NCI-H1930 (cell line): ENCODE measurements around the gene ADARB2.
"Not testable (repeated sequence)": the region's sequence is repeated elsewhere in the genome, so short reads cannot be mapped to it uniquely, and the experiment has no call there.

Source experiments
- DNase-seq, 2 experiments: peaks; one replicate each; lab custom pipeline; 2025; lab: John Stamatoyannopoulos, UW

The ADARB2 gene

DNA sequence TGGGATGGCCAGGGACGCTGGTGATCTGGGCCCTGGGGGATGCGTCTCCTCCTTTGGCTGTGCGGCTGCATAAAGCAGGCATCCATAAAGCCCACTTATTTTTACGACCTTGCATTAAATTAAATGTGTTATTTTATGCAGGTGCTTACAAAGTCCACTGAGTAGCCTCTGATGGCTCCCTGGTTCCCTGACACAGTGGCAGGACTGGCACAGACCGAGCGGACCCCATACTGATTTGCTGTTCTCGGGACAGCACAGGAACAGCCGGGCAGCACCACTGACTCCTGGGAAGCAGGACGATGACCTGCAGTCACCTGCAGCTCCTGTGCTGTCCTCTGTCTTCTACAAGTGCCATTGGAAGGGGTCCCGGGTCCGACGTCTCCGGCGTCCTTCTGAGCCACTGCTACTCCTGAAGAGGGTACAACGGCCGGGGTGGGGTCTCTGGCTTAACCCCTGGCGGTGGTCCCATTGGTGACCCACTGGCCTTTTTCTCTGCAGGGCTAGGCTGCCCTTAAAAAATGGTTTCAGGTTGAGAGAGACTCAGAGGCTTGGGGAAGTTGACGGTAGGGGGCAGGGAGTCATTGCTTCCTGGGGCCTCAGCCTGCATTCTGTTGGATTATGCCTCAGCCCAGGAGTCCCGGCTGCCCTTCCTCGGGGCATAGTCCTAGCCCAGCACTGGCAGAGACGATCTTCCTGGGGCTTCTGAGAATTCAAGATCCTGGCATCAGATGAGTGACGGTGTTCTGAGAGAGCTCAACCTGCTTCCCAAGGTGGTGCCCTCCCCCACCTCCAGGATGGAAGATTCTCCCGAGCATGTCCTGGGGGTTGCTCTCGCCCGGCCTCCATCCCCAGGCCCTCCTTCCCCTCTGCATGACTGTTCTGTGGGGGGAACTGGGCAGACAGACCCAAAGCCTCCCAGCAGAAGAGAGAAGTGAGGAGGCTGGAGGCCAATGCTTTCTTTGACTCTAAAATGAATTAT is 330.1 kb downstream of the ADARB2 start:
- DNase-seq, result no peak

DNA sequence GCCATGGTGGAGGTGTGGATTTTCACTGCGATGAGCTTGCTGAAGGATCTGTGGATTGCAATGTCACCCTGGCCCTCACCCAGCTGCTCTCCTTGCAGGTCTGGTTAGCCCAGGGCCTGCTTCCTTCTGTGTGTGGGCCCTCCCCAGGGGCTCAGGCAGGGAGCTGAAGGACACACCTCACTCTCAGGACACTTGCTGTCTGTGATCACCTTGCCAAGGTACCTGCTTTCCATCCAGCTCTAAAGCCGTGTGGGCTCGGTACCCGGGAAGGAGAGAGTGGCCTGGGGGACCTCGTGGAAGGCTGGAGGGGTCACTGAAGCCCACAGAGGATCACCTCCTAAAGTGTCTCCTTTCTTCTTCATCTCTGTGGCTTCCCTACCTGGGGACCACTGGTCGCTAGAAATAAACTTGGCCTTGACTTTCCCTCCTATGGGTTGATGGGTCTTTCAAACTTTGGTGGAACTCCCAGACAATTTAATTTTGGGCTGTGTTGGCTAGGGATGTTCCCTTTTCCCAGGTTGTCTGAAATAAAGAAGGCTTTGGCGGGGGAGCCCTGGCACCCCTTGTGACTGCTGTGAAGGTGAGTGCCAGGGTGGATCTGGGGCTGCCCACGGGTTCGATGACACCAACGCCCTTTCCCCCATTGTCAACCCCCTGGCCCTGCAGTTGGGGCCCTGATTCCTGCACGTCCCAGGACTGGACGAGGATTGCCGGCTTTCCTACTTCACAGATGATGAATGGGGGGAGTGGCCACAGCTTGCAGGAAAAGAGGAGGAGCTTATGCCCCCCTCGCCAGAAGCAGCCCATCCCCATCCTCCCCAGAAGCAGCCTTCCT is 331.0 kb downstream of the ADARB2 start:
- no peak for DNase-seq

- DNase-seq, result no peak
Measured at GRCh38 chr10:1404323-1405260, 332.7 kb downstream of the ADARB2 start.

- DNase-seq, result no peak
Measured at GRCh38 chr10:1403508-1404322, 333.6 kb downstream of the ADARB2 start.

DNA sequence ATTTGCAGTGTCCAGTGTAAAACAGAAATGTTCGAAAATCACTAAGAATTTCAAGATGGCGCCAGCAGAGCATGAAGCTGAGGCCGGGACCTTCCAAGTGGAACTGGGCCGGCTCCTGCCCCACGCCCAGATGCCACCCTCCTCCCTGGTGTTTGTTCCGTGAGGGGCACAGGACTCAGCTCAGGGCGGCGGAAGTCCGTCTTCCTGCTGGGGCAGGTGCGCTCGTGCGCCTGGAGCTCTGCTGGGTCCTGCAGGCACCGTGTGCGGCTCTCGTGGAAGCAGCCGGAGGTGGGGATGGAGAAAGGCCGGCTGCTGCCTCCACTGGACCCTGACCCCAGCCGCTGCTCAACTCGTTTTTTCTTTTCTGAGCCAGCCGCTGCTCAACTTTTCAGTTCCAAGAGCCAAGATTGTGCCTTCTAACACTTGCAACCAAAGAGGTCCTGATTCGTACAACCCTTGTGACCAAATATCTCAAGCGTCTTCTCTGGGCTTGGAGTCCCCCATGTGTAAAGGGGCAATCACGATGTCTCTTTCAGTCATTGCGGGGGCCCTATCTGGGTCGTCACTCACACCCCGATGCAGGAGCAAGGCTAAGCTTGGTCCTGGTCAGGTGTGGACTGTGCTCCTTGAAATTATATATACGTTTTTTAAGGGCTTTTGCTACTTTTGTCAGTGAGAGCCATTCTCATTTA is 334.4 kb downstream of the ADARB2 start:
- no peak for DNase-seq

- DNase-seq, result no peak
Measured at GRCh38 chr10:1402016-1402770, 335.1 kb downstream of the ADARB2 start.

- DNase-seq, result no peak
Measured at GRCh38 chr10:1401071-1401965, 336.0 kb downstream of the ADARB2 start.

DNA sequence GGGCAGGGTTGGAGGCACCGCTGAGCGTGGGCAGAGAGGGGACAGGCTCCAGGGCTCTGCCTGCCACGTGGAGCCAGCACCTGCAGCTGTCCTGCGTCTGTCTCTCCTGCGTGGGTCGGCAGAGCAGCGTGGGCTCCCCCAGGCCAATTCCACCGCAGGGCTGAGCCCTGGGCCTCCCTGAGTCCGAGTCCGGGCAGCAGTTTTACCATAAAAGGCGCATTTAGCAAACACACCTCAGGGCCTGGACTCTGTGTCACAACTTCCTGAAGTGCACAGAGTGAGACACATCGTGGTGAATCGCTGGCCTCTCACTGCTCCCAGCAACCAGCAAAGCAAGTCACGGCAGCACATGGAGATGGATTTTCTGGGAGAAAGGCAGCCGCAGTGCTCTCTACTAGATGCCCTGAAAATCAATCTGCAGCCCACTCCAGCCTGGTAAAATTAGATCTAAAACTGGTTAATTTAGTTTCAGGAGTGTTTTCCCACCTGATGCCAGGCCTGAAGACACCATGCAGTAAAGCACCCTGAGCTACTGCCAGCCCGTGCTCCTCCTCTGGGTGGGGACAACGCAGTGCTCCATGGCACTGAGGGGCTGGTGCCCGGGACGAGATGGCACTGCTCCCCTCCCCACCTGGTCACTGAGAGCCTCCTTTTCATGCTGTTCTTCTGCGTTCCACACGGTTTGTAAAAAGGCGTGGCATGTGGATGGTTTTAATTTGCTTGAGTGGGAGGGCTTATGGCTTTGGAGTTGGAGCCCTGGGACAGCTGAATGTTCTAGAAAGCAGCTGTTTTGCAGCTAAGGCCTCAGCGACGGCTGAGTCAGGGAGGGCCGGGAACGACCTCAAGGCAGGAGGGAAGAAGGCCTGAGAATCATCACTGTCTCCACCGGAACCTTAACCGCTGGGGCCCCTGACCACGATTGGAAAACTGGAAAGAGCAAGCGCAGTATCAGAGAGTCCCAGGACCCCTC is 336.9 kb downstream of the ADARB2 start:
- no peak for DNase-seq

GRCh38 chr10:1399431-1400100 is 337.8 kb downstream of the ADARB2 start:
- DNase-seq, result no peak

GRCh38 chr10:1398626-1399410 is 338.5 kb downstream of the ADARB2 start:
- no peak for DNase-seq

GRCh38 chr10:1398116-1398515 is 339.2 kb downstream of the ADARB2 start:
- DNase-seq, result not testable (repeated sequence)

DNA sequence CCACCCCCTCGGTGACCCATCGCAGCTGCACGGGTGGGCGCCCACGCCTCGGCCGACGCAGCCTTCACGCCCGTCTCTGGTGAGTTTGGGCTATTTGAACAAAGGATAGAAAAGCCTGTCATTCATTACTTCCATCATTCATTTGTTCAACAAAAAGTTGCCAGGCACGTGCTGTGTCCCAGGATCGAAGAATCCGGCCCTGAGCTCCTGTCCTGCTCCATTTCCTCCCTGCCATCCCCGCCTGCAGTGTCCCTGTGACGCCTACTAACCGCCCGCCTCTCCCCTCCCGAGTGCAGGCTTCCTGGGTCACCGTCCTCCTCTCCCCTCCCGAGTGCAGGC is 341.1 kb downstream of the ADARB2 start:
- DNase-seq, result no peak

DNA sequence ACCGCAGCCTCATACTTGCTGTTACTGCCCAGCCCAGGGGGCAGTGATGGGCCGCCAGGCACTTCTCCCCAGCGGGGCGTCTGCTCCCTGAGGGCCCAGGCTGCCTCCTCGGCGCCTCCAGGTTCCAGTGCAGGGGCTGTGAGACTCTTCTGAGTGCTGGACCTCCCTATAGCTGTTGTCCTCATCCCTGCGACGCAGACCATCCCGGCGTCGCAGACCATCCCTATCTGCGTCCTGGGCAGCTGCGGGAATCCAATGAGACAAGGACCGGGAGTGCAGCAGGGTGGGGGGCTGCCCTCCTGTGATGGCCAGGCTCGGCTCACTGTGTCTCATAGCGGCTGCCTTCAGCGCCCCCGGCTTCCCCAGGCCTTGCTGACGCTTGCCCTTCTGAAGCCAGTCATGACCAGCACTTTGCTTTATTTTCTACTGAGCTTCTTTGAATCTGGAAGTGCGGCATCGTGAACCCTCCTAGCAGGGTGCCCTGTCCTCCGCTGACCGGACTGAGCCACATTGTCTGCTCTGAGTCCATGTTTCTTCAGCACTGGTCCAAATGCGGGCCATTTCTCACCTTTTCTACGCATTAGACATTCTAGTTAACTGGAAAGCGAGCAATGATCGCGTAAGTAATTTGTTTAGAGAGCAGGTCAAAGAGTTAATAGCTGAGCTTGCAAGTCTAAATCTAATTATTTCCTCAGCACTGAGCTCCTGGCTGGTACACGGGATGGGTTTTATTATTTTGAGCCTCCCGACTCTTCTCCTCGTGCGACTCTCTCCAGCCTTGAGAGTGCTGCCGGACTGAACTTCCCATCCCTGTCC is 341.6 kb downstream of the ADARB2 start:
- no peak for DNase-seq

DNA sequence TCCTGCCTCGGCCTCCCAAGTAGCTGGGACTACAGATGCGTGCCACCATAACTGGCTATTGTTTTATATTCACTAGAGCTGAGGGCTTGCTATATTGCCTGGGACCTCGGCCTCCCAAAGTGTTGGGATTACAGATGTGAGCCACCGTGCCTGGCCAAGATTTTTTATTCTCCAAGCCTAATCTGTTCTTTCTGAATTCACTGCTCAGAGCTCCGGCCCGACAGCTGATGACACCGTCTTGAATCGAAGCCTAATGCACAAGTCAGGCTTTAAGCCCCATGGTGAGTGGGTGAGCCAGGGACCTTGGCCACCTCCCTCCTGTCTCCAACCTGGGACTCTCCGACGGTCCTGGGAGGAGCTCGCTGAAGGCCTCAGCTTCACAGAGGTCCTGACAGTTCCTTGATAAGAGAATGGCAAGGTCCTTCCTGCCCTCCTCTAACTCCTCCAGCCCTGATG is 342.3 kb downstream of the ADARB2 start:
- no peak for DNase-seq
